Activated CD4-positive, CD25-positive, alpha-beta regulatory T cell treated with anti-CD3 and anti-CD28 coated beads, Interleukin-2, amount 50 U/mL, for 16 hours (primary cell): Measurements from ENCODE around the gene TAOK2.

Source experiments
- DNase-seq: peaks from one replicate; pipeline ENCODE4 v3.0.0-alpha.2; 2020; ENCODE audit warnings: low read depth, low spot score

The TAOK2 gene

GRCh38 chr16:29987371-29988085 lies 13.9 kb downstream of the TAOK2 start:
- no peak for DNase-seq

GRCh38 chr16:29988346-29989075 lies 14.8 kb downstream of the TAOK2 start:
- no peak for DNase-seq

- no peak for DNase-seq
Observed at GRCh38 chr16:29989111-29989858, 15.6 kb downstream of the TAOK2 start.

DNA sequence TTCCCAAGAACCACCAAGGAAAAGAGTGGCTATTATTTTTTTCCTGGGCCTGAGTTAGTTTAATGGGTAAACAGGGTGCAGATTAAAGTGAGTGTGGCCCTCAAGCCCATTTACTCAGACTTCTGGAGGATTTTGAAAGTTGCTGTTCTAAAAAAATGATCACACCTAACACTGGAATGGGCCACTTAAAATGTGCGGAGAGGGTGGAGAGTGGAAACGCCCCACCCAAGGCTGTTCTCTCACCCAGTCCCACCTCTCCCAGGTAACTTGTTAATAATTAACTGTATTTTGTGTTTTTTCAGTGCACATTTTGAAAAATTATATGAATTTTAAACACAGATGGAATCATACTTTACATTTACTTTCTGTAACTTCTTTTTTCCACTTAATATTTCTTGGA lies 16.4 kb downstream of the TAOK2 start:
- no peak for DNase-seq

- DNase-seq: no peak
Observed at GRCh38 chr16:29990883-29991570, 17.4 kb downstream of the TAOK2 start.

- no peak for DNase-seq
Observed at GRCh38 chr16:29991571-29991904, 17.9 kb downstream of the TAOK2 start.

- no peak for DNase-seq
Observed at GRCh38 chr16:29992344-29992967, 18.8 kb downstream of the TAOK2 start.

DNA sequence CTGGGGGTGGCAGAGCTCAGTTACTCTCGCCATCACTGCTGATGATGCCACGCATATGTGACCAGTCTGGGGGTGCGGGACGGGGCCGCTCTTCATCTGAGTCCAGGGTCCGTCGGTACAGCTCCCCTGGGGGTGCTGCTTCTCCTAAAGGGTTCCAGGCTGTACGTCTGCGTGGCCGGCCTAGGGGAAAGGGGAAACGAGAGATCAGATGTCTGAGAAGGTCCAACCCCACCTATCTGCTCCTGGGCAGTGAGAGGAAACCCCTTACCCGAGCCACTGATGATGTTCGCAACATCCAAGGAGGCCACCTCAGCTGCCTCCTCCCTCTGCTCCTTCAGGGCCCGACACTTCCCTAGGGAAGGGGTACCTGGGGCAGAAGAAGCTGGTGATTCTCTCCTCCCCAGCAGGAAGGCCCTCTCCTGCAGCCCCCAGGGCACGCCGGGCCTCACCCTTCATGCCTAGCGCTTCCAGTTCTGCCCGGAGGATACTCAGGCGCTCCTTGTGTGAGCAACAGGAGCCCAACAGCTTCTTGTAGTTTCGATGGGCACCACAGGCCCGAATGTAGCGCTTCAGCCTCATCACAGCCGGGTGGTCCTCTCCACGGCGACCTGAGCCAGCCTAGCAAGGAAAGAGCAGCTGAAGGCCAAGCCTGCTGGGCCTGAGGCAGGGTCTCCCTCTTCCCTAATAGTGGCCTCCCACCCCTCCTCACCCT lies 19.7 kb downstream of the TAOK2 start:
- DNase-seq: no peak

DNA sequence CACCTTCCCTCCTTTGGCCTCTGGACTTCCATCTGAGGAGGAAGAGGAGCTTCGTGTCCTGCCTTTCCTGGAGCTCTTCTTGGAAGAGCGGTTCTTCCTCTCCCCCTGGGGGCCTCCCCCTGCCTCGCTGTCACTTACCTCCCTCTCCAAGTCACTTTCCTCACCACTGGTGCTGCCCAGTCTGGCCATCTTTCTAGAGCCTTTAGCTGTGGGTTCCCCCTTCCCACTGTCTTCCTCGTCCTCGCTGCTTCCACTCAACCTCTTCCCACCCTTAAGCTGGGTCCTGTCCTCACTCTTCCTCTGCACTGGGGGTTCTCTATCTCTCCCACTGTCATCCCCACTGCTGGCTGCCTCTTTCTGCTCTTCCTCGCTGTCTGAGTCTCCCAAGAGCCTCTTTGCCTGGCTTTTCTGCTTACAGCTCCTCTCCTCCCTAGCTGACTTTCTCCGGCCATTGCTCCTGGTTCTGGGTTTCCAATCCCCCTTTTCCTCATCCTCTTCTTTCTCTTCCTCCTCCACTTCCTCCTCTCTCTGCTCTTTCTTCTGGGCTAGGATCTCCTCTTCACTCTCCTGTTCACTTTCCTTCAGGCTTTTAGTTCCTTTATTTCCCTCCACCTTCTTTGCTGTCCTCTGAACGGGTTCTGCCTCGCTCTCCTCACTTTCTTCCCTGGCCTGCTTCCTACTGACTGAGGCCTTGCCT lies 20.4 kb downstream of the TAOK2 start:
- no peak for DNase-seq

DNA sequence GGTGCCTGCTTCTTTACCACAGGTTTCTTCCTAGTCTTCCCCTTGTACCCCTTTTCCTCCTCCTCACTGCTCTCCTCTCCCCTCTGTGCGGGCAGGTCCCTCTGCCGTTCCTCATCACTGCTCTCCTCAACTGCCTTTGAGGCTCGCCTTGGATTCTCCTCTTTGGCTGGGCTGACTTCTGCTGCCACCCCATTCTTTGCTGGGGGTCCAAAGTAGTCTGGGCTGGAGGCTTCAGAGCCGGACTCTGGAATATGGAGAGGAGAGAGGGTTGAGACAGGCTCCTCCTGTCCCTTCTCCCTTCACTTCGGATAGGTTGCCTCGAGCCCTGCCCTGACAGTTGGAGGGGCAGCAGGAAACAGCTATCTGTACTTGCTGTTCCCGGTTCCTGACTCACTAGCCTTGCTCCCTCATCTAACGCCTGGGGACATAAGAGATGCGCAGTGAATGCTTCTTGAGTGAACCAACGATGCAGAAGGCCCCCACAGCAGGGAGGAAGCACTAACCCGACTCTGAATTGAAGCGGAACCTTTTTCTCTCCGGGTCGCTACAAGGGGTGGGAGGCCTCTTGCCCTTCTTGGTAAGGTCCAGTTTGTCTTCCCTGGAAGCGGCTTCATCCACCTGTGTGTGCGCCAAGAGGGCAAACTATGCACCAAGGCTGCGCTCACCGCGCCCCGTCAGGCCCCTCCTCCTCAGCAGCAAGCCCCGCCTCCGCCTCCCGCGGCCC lies 21.1 kb downstream of the TAOK2 start:
- DNase-seq: no peak

DNA sequence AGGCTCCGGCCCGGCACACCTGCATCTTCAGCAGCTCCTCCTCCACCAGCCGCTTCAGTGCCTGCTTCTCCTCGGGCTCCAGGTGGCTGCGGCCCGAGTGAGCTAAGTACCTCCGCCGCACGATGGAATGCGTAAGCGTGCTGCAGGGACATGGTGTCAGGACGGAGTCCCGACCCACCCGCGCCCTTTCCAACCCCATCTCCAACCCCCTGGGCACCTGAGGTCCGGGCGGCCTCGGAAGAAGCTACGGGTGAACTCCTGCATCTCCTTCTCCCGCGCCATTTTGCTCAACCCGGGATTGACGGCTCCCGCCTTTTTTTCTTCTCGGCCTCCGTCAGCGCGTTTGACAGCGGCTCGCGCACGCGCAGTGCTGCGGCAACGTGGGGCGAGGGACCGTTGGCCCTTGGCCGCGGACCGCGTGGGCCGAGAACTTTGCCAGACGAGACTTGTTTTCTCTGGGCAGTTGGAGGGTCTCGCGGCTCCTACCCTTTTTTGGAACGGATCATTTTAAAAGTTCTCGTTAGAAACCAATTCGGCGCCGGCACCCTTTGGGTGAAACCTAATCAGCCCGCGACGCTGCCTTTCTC lies 21.7 kb downstream of the TAOK2 start, which contains the start of gene HIRIP3:
Gene HIRIP3, minus strand, starts transcription at position 294 of the 587 bp plus-strand sequence. Its CDS starts 12 bp downstream, at position 282.
- DNase-seq: peak; percentile 80

- DNase-seq: peak; percentile 100
Observed at GRCh38 chr16:29995911-29996765, 22.5 kb downstream of the TAOK2 start, which contains the start of gene INO80E. INO80E (plus strand) TSS chr16:29996241; CDS start chr16:29996311, 70 bp downstream.

- DNase-seq: no peak
Observed at GRCh38 chr16:29996766-29997250, 23.1 kb downstream of the TAOK2 start.

DNA sequence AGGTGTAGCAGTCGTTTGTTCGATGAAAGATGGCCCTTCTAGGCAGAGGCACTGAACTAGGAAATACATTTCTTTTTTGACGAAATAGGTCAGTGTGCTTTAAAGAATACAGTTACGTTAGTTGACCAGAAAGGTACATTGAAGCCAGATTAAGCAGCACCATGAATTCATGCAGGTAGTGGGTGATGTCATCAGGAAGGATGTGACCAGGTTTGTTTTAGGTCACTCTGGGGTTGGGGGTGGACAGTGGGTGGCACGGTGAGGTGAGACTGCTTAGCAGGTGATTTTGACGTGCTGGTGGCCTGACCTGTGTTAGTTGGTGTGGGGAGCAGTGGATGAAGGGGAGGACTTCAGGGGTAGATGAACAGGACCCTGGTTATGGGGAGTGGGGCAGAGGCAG lies 25.9 kb downstream of the TAOK2 start:
- no peak for DNase-seq

DNA sequence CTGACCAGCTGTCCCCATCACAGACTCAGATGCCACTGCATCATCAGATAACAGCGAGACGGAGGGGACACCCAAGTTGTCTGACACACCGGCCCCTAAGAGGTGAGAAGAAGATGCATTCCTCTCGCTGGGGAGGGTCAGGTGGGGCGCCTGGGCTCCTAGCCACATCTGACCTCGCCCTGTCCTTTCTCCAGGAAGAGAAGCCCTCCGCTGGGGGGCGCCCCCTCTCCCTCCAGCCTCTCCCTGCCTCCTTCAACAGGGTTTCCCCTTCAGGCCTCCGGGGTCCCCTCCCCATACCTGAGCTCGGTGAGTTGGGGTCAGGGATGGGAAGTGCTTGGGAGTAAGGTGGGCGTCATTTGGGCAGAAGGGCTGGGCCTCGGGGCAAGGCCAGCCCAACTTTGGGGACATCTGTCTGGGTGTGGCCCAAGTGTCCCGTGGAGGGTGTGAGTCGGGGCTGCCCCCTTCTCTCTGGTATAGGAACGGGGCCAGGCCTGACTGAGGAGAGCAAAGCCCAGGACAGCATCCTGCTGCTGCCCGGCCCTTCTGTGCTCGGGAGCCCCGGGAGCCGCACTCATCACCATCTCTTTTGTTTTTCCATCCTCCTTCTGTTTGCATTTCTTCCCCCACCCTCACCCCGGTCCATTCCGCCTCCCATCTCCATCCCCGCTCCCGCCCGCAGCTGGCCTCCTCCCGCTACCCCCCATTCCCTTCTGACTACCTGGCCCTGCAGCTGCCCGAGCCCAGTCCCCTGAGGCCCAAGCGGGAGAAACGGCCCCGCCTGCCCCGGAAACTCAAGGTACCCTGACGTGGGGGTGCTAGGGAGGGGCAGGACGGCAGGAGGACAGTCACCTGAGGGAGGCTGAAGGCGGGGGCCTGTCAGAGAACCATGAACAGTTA lies 27.3 kb downstream of the TAOK2 start:
- DNase-seq: no peak

- no peak for DNase-seq
Observed at GRCh38 chr16:30002614-30003346, 29.1 kb downstream of the TAOK2 start.
